Cerebellar cortex (tissue), 1 donor: ENCODE data around the gene PDE11A.
"Not testable (repeated sequence)": the region's sequence is repeated elsewhere in the genome, so short reads cannot be mapped to it uniquely, and the experiment has no call there.

Experiments used
- DNase-seq: peaks from one replicate; pipeline ENCODE4 v3.0.0-alpha.2; 2015; ENCODE audit warnings: low spot score

Gene PDE11A

DNA sequence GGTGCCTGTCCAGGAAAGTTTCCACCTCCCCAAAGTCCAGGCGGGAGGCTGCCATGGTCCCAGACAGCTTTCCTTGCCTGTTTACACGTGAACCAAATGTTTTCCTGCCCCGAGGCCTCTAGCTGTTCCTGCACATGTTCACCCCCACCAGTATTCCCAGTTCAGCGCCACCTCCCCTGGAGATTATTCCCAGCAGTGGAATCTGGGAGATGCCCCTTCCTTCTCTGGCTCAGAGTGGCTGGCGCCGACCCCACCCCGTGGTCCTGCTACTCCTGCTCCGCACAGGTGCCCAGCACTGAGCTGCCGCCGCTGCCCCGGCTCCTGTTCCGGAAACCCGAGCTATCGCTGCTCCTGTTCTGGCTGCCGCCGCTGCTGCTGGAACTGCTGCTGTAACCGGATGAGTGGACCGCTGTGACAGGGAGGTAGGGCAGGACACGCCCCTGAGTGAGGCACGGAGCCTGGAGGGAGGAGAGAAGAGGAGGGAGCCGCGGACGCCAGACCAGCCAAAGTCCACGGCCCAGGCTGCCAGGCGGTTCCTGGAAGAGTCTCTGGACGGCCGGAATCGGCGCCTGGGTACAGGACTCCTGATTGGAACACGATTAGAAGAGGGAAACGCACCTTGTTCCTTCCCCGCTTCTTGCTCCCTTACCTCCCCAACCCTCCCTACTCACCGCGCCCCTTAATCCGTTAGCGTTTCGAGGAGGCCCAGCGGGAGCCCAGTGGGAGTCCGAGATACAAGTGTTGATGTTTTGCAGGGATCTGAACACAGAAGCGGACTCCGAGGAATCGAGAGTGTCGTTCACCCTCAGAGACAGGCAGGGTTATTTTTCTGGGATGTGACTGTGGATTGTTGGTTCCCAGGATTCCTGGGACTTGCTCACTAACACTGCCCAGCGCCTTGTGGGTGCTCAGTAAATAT is at the start of gene PDE11A:
Gene PDE11A, minus strand, starts transcription at position 395 of the 919 bp plus-strand sequence. Its CDS starts 340 bp downstream, at position 55.
- peak; percentile 31 for DNase-seq

GRCh38 chr2:178119179-178119922 is 46.8 kb upstream of the PDE11A start:
- DNase-seq = peak; percentile 15

GRCh38 chr2:178117725-178118124 is 45.1 kb upstream of the PDE11A start:
- no peak for DNase-seq

DNA sequence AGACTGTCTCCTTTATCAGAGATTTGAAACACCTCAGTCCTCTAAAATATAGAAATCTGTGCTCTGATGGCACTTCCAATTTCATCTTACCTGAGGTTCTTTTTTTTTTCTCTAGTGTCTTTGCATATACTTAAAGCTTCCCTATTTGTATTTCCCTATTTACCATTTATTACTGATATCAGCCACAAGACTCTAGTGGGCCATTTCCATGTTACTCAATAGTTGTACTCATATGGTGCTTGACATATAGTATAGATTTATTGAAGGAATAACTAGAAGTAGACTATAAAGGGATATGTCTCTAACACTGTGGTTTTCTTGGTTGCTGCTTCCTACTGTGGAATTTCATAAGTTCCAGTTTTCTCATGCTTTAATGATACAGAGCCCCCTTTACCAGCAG is 42.7 kb upstream of the PDE11A start:
- DNase-seq = no peak

DNA sequence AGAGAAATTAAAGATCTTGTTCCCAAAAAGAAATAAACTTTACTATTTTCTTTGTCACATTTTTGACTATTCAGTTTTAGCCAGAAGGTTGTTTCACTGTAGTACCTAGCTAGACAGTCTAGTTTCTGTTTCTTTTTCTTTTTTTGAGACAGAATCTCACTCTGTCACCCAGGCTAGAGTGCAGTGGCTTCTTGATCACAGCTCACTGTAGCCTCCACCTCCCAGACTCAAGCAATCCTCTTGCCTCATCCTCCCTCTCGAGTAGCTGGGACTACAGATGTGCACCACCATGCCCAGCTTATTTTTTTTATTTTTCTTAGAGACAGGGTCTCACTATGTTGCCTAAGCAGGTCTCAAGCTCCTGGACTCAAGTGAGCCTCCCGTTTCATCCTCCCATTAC is 41.9 kb upstream of the PDE11A start:
- no peak for DNase-seq

DNA sequence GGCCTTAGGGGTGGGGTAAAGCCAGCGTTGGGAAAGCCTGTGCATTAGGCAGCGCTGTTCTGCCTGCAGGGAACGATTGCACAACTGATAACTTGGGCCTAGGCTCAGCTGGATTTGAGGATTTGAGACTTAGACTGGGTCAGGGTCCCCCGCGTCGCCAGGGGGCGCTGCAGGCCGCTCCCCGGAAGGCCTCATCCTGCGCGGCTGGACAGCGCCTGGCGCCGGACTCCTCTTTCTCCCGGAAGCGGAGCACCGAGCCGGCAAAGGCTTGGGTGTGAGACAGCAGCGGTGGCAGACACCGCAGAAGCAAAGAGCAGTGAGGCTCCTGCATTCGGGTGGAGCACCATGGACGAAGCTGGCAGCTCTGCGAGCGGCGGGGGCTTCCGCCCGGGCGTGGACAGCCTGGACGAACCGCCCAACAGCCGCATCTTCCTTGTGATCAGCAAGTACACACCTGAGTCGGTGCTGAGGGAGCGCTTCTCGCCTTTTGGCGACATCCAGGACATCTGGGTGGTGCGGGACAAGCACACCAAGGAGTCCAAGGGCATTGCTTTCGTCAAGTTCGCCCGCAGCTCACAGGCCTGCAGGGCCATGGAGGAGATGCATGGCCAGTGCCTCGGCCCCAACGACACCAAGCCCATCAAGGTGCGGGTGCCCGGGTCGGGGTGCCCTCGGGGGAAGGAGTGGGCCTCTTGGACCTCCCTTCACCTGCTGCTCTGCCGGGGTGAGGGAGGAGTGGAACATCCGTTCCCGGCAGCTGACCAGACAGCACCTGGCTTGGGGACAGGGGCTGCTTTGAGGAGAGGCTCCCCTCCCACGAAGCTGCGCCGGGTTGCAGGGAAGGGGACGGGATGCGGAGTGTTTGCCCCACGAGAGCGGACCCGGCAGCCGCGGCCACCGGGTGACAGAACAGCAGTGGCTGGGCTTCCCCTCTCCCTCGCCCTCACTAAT is 39.9 kb upstream of the PDE11A start, which contains the start of gene RBM45:
Gene RBM45, plus strand, starts transcription at position 236 of the 951 bp plus-strand sequence. Its CDS starts 110 bp downstream, at position 346.
- DNase-seq = peak; percentile 86

GRCh38 chr2:178111743-178112142 is 39.2 kb upstream of the PDE11A start:
- no peak for DNase-seq

GRCh38 chr2:178110681-178111080 is 38.1 kb upstream of the PDE11A start:
- no peak for DNase-seq

DNA sequence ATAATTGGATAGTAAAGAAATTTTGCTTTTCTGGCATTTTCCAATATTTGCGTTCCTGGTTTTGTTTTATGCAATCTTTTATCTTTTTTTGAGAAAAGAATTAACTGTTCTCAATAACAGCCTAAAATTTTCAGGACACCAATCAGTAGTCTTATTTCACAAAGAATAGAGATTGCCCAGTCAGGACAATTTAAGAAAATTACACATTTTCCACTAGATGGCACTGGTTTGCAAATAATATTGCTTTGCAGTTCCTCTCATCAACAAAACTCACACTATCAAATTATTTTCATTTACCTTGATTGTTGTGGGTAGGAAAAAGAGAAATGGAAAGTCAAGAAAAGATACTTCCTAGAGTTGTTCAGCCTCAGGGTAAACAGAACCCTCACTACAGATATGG is 37.2 kb upstream of the PDE11A start:
- peak; percentile 66 for DNase-seq

GRCh38 chr2:178108176-178108575 is 35.6 kb upstream of the PDE11A start:
- no peak for DNase-seq

- DNase-seq = no peak
Measured at GRCh38 chr2:178106053-178106452, 33.5 kb upstream of the PDE11A start.

DNA sequence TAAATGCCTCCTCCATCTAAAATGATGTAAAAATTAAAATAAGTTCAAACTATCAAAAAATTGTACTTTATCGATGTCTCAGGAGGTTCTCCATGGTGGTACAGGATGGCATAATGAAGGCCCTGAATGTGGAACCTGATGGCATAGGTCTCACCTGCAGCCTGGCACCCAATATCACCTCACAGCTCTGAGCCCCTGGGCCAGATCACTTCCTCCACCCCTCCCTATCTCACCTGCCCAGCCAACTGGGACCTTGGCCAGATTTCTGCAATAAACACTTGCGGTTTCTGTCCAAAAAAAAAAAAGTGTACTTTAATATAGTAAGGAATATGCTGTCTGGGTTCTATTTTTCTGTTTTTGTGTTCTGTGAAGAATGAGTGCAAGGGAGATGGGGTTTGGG is 33.0 kb upstream of the PDE11A start:
- DNase-seq = no peak

GRCh38 chr2:178101321-178102079 is 28.9 kb upstream of the PDE11A start:
- no peak for DNase-seq

DNA sequence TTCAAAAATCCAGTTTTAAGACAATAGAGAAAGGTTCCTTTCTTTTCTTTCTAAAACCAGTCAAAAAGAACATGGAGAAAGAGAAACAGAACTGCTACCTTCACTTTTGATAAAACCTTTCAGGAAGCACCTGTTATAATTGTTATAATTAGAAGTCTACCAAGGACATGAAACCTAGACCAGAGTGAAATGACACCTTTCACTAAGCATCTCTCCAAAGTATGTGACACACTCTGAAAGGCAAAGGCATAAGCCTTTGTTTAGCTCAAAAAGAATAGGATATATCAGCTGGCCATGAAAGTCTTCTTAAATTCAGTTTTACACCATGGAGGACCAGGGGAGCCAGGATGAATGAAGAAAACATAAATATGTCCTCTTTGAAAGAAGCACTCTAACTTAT is 20.9 kb upstream of the PDE11A start:
- DNase-seq = no peak

DNA sequence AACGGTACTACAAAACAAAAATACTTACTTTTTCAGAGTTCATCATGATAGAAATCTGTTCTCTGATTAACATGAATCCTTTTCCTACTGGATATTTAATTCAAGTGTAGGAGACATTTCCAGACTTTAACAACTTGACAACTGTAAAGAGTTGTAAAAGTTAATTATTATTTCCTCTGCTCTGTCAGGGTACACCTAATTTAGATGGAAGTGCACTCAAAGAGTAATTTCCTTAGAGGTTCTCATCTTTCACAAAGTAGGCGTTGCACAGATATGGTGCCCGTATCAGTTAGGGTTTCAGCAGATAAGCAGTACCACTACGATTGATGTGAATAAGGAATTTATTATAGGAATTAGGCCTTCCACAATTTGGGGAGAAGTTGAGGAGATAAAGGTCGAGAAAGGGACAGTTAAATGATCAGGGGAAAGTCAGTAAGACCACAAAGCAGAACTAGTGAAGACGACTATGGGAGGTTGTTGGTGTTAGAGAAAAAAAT is 16.2 kb upstream of the PDE11A start:
- DNase-seq = no peak

DNA sequence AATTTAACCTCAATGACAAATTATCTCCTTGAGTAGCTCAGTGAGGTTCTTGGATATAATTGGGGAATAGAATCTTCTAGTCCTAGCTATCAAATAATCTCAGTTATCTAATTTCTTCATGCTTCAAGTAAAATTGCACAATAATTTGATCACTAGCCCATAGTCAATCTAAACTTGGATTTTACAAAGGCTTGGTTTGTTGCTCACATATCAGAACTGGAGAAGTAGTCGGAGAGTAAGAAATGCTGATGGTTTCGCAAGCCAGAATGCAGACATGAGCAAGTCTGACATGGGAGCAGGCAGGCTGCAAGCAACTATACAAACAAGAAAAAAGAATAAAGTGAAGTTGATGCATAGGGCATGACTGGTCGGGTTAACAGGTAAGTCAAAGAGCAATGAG is 11.7 kb upstream of the PDE11A start:
- no peak for DNase-seq

DNA sequence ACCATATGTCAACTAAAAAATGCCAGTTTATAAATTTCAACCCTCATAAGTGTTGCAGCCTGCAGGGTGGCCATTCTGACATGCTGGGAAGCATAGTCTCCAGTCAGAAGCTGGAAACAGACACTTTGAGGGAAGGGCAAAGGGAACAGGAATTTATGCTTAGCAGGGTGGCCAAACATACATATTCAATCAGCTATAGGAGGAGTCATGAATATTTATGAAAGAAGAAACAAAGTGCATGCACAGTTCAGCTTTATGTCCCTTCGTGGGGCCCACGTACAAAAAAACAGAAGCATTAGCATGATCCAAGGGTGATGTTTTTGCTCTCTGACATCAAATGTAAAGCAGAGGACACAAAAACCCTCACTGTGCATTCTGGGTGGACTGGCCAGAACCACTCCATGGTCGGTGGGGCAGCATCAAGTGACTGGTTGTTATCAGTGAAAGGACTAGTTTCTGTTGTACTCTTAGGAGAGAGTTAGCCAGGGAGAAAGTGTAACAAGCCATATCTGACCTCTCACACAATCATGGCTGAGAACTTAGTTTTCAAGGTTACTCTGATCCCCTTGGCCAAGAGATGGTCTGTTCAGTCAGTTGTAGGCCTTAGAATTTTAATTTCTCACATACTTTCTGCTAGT is 9.9 kb upstream of the PDE11A start:
- no peak for DNase-seq

- DNase-seq = not testable (repeated sequence)
Measured at GRCh38 chr2:178079279-178079678, 6.7 kb upstream of the PDE11A start.

DNA sequence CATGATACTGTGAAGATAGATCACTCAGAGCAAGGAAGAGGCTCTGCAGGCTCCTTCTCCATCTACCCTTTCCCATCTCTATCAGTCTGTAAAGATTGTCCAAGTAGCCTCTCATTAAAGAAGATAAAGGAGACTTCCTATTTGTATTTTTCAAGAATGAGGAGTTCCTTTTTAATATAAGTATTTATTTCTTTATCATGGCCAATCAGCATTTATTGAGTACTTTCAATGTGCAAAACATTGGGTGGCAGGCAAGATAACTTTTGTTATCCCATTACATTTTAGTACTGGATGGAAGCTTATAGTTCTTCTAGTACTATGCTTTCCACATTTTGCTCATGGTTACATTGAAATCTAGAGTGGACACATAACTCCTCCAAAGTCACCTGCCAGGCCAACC is 3.6 kb upstream of the PDE11A start:
- no peak for DNase-seq

- no peak for DNase-seq
Measured at GRCh38 chr2:178075006-178075326, 2.4 kb upstream of the PDE11A start.
